Muscle of arm (tissue), 12 donors: ENCODE measurements around the gene DEXI. TPM values are rescaled to one million over a fixed set of nuclear protein-coding genes. Genes with fewer than 3 reads are reported as not detected.
"Not testable (repeated sequence)": the region's sequence is repeated elsewhere in the genome, so short reads cannot be mapped to it uniquely, and the experiment has no call there.

Experiments
- DNase-seq: peaks from one replicate; pipeline ENCODE4 v3.0.0-alpha.2; 2013
- polyA plus RNA-seq, 12 donors: library from polyadenylated mRNA; unstranded; fragments of 120-200 nt; gene quantifications; one replicate each; pipeline ENCODE4 v1.2.1, GENCODE V29; 2013; ENCODE audit not compliant: insufficient read length in 12 of 12

DEXI gene
- polyA plus RNA-seq, 12 donors = 14.5 to 60.7 (median 51.0) TPM; not detected in 1

DNA sequence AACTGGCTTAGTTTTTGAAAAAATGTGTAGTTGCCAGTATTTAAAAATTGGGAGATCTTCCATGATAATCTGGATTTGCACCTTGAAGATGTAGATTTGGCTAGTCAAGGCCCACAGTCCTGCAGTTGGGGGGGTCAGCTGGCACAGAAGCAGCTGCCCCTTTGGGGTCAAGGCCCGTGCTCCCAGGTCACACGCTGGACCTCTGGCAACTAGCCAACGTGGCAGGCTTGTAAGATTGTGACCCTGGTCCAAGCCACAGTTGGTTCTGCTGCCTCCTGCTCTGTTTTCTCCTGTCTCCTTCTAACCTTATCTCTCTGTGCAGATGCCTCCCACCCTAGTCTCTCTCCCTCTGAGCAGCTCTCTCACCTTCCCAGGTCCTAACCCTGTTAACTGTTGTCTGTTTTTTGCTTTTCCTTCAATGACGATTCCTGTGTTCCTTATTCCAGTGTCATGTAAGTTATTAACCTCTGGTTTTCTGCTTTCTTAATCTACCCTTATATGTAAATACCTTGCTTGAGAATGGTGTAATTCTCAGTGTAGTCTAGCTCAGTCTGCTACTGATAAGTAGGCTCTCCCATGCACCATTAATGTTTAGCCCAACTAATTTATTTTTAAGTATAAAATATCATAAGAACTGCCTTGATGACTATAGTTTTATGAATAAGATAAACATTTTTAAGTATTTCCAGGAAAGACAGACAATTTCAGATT is 30.0 kb upstream of the DEXI start:
- DNase-seq = no peak

DNA sequence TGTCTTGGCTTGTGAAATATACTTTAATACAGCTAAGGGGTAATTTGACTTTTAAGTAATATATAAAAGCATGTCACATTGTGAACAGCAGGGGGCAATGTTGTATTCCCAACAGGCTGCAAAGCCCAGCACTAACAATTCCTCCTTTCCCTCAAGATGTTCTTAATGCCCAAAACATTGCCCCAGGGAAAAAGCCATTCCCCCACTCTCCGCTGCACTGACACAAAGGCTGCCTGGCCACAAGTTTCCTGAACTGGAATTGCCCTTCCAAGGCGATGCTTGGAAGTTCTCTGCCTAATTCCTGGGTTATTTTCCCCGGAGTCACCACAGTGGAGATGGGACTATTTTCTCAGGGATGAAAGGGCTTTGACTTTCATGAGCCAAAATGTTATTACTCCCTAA is 29.3 kb upstream of the DEXI start:
- peak; percentile 88 for DNase-seq

DNA sequence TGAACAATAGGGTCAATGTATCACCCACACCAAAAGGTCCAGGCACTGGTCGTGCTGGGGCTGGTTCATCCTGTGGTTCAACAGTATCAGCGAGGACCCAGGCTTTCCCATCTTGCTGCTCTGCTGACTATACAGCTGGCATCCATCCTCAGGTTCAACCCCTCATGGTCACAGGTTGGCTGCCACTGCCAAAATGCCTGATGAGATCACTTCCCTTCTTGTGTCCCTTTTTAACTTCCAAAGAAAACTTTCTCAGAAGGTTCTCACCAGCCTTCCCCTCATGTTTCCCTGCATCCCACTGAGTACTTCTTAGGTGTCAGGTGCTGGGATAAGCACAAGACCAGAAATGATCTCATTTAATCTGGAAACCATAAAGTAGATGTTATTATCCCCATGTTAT is 27.8 kb upstream of the DEXI start:
- no peak for DNase-seq

DNA sequence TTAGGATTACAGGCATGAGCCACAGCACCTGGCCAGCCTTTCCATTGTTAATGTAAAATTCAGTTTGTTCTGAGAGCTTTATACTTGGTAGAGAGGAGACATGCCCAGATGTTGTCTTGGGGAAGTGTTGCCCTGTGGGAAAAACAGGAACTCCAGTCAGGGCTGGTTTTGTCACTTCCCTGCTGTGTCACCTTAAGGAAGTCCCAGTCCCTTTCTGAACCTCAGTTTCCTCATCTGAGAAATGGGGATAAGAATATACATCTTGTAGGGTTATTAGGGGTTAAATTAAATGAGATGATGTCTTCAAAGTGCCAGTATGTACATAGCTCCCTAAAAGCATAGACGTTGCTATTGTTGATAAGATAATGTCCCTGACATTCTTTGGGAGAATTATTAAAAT is 27.3 kb upstream of the DEXI start:
- DNase-seq = no peak

DNA sequence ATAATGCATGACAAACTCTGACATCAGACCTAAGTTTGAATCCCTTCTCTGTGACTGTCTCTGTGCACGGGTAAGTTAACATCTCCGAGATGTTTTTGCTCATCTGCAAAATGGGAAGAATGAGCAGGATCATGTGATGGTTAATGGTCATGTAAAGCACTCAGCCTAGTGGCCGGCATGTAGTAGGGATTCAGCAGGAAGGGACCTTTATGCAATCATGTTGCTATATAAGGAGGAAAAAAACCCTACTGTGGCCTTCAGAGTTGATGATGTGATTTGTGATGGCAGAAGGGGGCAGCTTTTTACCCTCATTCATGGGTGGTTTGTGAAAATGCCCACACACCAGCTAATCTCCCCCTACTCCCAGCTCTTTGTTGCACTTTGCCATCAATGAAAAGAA is 26.2 kb upstream of the DEXI start:
- no peak for DNase-seq

DNA sequence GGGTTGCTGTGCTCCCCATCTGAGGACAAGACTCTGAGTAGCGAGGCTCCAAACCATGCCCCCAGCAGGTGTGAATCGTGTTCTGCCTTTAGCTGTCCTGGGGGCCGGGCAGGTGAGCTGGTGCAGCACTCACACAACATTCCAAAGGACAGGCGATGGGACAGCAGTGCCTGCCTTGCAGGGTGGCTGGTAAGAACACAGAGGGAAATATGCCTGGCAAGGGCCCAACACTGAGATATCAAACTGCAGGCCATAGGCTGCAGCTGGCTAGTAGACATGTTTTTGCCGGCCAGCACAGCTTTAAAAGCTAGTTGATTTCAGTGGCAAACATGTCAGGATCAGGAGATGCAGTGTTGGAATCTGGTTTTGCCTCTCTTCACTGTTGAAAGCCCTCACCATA is 25.7 kb upstream of the DEXI start:
- no peak for DNase-seq

DNA sequence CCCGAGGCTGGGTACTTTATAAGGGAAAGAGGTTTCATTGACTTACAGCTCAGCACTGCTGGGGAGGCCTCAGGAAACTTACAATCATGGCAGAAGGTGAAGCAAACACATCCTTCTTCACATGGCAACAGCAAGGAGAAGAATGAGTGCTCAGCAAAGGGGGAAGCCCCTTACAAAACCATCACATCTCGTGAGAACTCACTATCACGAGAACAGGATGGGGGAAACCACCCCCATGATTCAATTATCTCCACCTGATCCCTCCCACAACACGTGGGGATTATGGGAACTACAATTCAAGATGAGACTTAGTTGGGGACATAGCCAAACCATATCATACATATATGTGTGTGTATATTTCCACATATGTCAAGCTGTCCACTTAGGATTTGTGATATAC is 24.3 kb upstream of the DEXI start:
- not testable (repeated sequence) for DNase-seq

DNA sequence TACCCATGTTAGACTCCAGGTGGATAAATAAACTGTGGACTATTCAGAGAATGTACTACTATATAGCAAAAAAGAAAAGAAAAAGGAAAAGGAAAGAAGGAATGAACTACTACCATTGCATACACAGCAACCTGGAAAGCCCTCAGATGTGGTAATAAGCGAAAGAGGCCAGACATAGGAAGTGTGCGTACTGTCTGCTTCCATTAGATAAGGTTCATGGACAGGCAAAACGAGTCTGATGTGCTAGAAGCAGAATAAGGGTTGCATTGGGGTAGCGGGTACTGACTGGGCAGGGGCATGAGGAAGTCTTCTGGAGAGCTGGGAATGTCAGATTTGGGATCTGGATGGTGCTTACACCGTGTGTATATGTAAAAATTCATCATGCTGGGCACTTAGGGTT is 23.9 kb upstream of the DEXI start:
- no peak for DNase-seq

DNA sequence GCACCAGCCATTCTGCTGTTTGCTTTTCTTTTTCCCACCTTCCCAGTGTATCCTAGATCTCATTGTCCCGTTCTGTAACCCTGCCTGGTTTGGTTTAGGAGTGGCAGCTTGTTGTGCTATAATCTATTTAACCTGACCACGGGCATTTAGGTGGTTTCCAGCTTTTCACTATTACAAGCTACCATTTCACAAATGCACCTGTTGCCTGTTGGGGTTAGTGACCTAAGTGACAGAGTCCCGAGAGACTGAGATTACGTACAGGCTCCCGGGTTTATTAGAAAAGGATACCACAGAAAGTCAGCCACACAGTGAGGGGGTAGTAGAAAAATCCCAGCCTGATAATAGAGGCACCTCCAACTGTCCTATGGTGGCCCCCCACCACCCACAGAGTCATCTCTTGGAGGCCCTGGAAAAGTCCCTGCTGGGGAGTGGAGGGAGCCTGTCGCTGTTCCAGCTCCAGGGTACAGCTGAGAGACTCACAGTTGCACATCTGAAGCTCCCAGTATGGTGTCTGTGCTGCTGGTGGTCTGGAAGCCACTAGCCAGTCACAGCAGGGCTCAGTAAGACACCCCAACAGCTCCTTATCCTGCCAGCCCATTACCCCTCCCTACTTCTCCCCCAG is 23.3 kb upstream of the DEXI start:
- DNase-seq = no peak

DNA sequence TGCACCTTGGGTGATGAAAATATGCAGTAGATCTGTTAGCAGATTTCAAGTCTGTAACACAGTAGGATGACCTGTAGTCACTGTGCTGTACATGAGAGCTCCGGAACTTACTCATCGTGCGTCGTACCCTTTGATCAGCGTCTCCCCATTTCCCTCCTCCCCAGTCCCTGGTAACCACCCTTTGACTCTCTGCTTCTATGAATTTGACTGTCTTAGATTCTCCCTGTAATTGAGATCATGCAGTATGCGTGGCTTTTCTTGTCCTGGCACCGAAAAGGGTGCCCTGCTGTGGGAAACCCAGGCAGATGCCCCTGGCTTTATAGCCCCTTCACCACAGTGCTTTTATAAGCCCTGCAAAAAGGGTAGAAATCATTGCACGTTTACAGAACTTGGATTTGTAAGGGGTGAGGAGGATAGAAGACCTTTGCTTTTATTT is 22.6 kb upstream of the DEXI start:
- no peak for DNase-seq

DNA sequence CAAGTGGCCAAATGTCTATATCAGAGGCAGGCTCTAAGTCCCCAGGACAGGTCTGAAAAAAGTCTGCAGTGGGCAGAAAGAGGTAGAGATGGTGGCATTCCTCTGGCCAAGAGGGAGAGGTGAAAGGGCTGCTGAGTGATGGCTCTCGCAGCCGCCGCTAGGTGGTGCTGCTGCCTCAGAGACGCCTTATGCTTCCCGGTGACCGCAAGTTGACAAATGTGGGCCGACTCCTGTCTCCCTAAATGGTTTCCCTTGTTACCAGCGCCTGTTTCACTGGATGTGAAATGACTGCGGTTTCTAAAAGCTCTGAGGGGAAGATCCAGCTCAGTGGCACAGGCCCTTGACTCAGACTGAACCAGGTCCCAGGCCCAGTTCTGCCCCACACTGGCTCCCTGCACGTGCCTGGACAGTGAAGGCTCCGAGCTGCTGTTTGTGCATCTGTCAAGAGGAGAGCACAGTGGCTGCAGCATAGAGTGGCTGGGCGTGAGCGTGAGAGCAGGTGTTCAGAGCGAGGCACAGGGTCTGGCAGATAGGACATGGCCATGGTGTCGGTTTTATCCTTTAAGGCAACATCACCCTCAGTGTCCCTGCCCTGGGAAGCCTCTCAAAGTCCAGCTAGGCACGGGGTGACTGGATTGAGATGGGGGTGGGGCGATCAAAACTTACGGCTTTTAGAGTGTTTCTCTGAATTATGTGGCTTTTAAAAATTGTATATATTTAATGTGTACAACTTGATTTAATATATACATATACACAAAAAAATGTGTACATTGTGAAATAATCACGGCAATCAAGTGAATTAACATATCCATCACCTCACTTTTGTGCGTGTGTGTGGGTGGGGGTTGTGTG is 22.0 kb upstream of the DEXI start:
- DNase-seq = peak; percentile 87

DNA sequence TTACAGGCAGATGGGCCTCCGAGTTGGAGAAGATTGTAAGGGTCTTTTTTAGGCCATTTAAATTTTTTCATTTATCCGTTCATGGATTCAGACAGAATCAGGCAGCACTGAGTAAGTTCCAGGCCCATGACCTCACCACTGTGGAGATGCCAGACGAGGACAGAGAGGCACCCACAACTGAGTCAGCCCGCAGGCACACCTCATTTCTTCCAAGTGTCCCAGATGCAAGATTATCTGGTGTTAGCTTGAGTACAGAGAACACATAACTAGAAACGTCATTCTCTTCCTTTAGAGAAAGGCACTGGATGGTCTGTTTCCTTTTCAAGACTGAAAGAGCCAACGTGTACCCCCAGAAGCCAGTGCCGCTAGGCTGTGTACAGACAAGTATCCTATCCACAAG is 19.0 kb upstream of the DEXI start:
- no peak for DNase-seq

DNA sequence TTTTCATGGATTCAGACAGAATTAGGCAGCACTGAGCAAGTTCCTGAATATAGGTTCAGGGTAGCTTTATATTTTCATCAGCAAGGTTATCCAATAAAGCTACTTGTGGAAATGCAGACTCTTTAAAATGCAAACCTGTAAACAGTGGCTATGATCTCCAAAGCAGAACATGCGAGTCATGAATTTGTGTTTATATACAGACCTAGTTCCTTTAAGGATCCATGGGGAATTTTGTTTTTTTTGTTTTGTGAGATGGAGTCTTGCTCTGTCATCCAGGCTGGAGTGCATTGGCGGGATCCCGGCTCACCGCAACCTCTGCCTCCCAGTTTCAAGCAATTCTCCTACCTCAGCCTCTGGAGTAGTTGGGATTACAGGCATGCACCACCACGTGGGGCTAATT is 16.9 kb upstream of the DEXI start:
- DNase-seq = no peak

DNA sequence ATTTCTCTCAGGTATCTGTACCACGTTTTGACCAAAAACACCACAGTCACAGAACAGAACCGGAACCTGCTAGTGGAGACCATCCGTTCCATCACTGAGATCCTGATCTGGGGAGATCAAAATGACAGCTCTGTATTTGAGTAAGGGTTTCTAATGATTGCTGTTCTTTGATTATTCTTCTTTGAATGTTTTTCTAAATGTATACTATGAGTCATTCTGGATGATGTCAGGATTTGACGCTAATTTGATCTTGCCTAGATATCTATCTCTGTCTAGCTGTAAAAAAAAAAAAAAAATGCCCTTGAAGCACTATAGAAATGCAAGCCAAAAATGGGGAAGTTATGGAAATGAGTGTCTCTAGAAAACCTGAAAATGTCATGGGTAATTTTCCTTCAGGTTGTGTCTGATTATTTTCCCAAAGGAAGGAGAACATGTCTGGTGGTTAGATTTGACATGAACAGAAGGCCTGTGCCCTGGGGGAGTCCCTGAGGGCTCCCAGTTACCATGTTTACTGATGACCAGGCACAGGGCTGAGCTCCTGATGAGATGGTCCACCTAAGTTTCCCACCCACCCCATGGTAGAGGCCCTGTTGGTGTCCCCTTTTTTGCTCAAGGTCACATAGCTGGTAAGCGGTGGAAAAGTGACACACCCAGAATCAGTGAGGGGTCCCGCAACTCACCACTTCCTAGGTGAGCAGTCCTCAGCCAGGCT is 15.7 kb upstream of the DEXI start:
- no peak for DNase-seq

DNA sequence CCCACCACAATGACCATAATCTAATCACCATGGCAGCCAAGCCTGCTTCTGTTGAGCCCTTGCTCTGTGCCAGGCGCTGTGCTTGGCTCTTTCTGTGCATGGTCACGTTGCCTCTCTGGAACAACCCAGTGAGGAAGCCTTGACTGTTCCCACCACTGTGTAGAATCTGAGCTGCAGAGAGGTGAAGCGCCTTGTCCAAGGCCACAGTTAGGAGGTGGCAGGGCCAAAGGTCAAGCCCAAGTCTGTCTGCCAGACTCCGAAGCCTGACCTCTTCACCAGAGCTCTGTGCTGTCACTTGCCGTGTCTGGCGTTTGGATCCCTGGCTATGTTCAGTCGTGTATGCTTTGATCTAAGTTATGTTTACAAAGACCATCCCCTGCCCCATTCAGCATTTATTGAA is 12.6 kb upstream of the DEXI start:
- DNase-seq = no peak

DNA sequence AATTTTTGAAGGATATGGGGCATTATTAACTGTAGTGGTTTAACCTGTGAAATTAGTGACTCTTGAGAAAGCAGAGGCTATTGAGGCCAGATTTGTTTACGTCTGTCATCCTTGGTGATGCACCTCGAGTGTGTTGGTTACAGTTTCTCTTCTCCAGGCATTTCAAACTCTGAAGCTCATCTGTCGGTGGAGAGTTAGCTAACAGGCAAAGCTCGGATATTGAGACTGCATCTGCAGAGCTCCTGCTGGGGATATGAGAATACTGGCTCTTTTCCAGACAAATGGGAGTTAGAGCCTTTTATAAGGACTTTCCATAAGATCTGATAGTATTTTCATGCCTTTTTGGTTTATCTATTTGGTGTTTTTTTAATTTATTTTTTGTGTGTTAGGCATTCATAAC is 8.8 kb upstream of the DEXI start:
- DNase-seq = no peak

DNA sequence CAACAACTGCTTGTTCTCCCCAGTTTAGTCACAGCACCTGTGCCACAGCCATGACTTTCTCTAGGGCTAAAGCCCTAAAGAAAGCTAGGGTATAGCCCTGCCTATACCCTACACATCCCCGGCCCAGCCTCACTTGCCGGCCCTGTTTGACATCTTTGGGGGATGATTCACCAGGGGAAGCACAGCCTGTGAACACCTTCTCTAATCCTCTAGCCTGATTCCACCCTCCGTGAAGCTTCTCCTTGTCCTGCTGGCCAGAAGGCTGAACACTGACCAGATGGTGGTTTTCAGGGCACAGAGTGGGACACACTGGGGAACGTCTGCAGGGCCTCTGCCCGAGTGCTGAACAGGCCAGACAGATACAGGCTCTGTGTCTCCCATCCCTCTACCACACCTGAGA is 8.1 kb upstream of the DEXI start:
- no peak for DNase-seq

DNA sequence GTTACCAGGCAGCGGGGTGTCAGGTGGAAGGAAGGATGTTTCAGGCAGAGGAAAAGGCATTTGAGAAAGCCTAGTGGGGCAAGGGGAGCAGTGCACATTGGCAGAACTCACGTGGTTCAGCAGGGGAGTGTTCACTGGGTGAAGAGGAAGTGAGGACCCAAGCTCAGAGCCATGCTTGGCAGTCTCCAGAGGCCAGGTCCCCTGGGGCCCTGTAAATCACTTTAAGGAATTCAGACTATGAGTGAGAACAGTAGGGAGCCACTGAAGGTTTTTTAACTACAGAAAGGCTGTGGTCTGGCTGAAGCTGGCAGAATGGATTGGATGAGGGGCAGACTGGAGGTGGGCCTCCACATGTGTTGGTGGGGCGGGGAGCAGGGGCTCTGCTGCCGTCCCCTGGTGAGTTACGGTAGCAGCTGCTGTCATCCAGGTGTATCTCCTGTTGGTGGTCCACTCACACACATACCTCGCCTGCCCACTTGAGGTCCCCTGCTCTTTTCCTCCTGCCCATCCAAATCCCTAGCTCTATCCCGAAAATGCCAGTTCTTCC is 7.2 kb upstream of the DEXI start:
- DNase-seq = no peak

DNA sequence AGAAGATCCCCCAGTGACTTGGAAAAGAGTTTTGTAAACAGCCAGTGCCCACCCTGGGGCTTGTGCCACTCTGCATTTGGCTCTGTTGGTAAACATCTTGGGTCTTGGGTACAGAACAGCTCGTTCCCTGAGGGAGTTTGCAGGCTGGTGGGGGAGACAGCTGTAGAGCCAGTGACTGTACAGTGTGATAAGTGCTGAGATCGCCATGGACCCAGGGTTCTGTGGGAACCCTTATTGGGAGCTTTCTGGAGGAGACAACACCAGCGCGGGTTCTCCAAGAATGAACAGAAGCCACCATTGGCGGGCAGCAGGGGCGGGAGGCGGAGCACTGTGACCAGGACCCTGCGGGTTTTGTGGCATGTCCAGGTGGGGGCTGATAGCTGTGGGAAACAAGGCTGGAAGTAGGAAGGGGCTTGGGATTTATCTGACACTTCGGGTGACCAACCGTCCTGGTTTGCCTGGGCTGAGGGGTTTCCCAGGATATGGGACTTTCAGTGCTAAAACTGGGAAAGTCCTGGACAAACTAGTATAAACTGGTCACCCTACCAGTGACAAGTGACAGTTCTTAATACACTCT is 5.0 kb upstream of the DEXI start:
- no peak for DNase-seq

DNA sequence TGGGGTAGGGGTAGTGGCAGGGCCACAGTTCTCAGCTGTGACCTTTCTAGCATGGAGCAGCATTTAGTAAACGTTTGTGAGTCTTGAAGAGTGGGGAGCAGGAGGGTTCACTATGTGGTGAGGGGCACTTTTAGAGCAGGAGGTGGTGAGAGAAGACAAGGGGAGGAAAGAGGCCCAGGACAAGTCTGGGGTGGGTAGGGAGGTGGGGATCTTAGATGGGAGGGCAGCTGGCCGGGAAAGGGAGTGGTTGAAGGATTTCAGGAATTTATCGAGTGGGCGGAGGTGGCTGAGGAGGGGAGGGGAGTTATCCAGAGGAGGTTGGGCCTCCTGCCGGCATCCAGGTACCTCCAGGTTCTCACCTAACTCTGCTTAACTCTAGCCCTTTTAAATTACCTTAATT is 4.0 kb upstream of the DEXI start:
- no peak for DNase-seq

DNA sequence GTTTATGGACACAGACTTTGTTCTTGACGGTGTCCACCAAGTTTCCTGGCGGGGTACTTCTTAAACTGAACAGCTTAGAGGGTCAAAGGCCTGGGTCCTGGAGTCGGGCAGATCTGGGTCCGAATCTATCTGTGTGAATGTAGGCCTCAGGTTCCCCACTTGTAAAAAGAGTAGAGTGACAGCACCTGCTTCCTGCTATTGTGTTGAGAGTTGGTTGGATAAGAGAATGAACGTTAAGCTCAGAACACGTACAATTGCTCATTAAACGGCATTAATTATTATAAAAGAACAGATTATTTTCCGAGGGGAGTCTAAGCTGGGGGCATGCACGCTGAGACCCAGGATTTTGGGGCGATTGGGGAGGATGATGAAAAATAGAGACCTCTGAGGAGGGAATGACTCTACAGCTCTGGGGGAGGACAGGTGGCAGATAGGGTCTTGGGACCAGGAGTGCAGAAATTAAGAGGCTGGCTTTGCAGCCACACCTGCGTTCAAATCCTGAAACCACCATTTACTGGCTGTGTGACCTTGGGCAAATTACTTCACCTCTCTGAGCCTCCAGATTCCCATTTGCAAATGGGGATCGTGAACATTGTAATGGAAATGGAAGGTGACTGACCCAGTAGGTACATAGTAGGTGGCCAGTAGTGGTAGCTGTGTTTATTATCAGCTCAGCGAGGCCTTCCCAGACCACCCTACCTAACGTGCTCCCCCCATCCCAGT is 3.0 kb upstream of the DEXI start:
- no peak for DNase-seq
